GM21360 (cell line): Measurements from ENCODE around the gene MACROH2A1.

Source experiments
- ATAC-seq: cut with Tn5 transposase; IDR thresholded peaks from one replicate; pipeline ENCODE4 v1.9.1; 2021; ENCODE audit warnings: mild to moderate bottlenecking, moderate library complexity; ENCODE audit not compliant: unreplicated experiment

The MACROH2A1 gene

GRCh38 chr5:135357685-135358084 is 41.3 kb downstream of the MACROH2A1 start:
- ATAC-seq = no peak

GRCh38 chr5:135356522-135357318 is 42.3 kb downstream of the MACROH2A1 start:
- ATAC-seq = no peak

- ATAC-seq = no peak
Measured at GRCh38 chr5:135355169-135355568, 43.9 kb downstream of the MACROH2A1 start.

- ATAC-seq = no peak
Measured at GRCh38 chr5:135353952-135354721, 44.9 kb downstream of the MACROH2A1 start.

- ATAC-seq = no peak
Measured at GRCh38 chr5:135350536-135350935, 48.5 kb downstream of the MACROH2A1 start.

GRCh38 chr5:135349886-135350285 is 49.1 kb downstream of the MACROH2A1 start:
- no peak for ATAC-seq

GRCh38 chr5:135349451-135349850 is 49.6 kb downstream of the MACROH2A1 start:
- ATAC-seq = no peak

GRCh38 chr5:135348918-135349317 is 50.1 kb downstream of the MACROH2A1 start:
- ATAC-seq = no peak

GRCh38 chr5:135347392-135347791 is 51.6 kb downstream of the MACROH2A1 start:
- no peak for ATAC-seq

- ATAC-seq = no peak
Measured at GRCh38 chr5:135345956-135346731, 52.9 kb downstream of the MACROH2A1 start.

- ATAC-seq = no peak
Measured at GRCh38 chr5:135344349-135344748, 54.7 kb downstream of the MACROH2A1 start.

GRCh38 chr5:135343413-135343812 is 55.6 kb downstream of the MACROH2A1 start:
- ATAC-seq = no peak

- ATAC-seq = no peak
Measured at GRCh38 chr5:135342551-135342875, 56.5 kb downstream of the MACROH2A1 start.

GRCh38 chr5:135341696-135342550 is 57.1 kb downstream of the MACROH2A1 start:
- no peak for ATAC-seq

GRCh38 chr5:135341016-135341666 is 57.9 kb downstream of the MACROH2A1 start:
- ATAC-seq = no peak

GRCh38 chr5:135340568-135340967 is 58.5 kb downstream of the MACROH2A1 start:
- no peak for ATAC-seq

- ATAC-seq = no peak
Measured at GRCh38 chr5:135339623-135340022, 59.4 kb downstream of the MACROH2A1 start.

GRCh38 chr5:135339189-135339588 is 59.8 kb downstream of the MACROH2A1 start:
- ATAC-seq = no peak

- no peak for ATAC-seq
Measured at GRCh38 chr5:135337064-135337463, 62.0 kb downstream of the MACROH2A1 start.
